ENCODE measurements around the gene CNOT6. TPM values are rescaled to one million over a fixed set of nuclear protein-coding genes. Genes with fewer than 3 reads are reported as not detected.

The CNOT6 gene
- total and polyA plus RNA-seq, 2 donors (not counting 1 experiment from before 2014, with no cell fraction given), result 12.7 to 19.5 TPM

- no peaks in the 10 kb centered on the region for H3K79me2 ChIP-seq (ENCODE audit: control insufficient read depth, insufficient read depth, low read length)
- H3K27me3 ChIP-seq (ENCODE audit: control insufficient read depth, insufficient read depth, low read length), result no peaks in the 10 kb centered on the region
- no peak overlapping the region for H3K9ac ChIP-seq (ENCODE audit: insufficient read depth, low read length)
- no peaks in the 10 kb centered on the region for H4K20me1 ChIP-seq (ENCODE audit: control insufficient read depth, extremely low read depth, insufficient read depth, low read length)
- H3K9me3 ChIP-seq (ENCODE audit: control insufficient read depth, insufficient read depth, low read depth, low read length), result no peaks in the 10 kb centered on the region
- no peaks in the 10 kb centered on the region for H3K36me3 ChIP-seq (ENCODE audit: control insufficient read depth, insufficient read depth, low read length)
- no peak for DNase-seq (ENCODE audit: low read depth in 2 of 2)
- no peak overlapping the region for H2AFZ ChIP-seq (ENCODE audit: low read length)
- TF ChIP-seq EZH2 (IDR thresholded peaks at IDR 0.05; ENCODE audit: low read length, missing control alignments) (no peak), CTCF (conservative IDR thresholded peaks at IDR 0.05 in 1 of 2, IDR thresholded peaks at IDR 0.05 in 1 of 2; ENCODE audit: low read depth in 1 of 2, low read length in 2 of 2) (no peak)
- H3K4me2 ChIP-seq (ENCODE audit: extremely low read depth, insufficient read depth, low read length), result no peak overlapping the region
- no peak overlapping the region for H3K4me3 ChIP-seq (replicated peaks in 1 of 4; ENCODE audit: control extremely low read depth in 1 of 4, insufficient read depth in 1 of 4, low read depth in 3 of 4, low read length in 4 of 4)
- H3K27ac ChIP-seq (ENCODE audit: insufficient read depth, low read length), result no peak overlapping the region
- H3K4me1 ChIP-seq (ENCODE audit: control insufficient read depth, extremely low read depth, insufficient read depth, low read length), result no peaks in the 10 kb centered on the region
These were observed 9.4 kb upstream of the CNOT6 start for GRCh38 chr5:180484813-180485212.

- H3K36me3 ChIP-seq (ENCODE audit: control insufficient read depth, insufficient read depth, low read length), result no peaks in the 10 kb centered on the region
- H2AFZ ChIP-seq (ENCODE audit: low read length), result no peak overlapping the region
- no peak for TF ChIP-seq EZH2 (IDR thresholded peaks at IDR 0.05; ENCODE audit: low read length, missing control alignments)
- no peaks in the 10 kb centered on the region for H4K20me1 ChIP-seq (ENCODE audit: control insufficient read depth, extremely low read depth, insufficient read depth, low read length)
- H3K27ac ChIP-seq (ENCODE audit: insufficient read depth, low read length), result no peak overlapping the region
- no peaks in the 10 kb centered on the region for H3K9me3 ChIP-seq (ENCODE audit: control insufficient read depth, insufficient read depth, low read depth, low read length)
- no peaks in the 10 kb centered on the region for H3K4me1 ChIP-seq (ENCODE audit: control insufficient read depth, extremely low read depth, insufficient read depth, low read length)
- H3K9ac ChIP-seq (ENCODE audit: insufficient read depth, low read length), result no peak overlapping the region
- no peaks in the 10 kb centered on the region for H3K79me2 ChIP-seq (ENCODE audit: control insufficient read depth, insufficient read depth, low read length)
- no peak for DNase-seq (ENCODE audit: low read depth in 2 of 2)
- H3K4me3 ChIP-seq (replicated peaks in 1 of 4; ENCODE audit: control extremely low read depth in 1 of 4, insufficient read depth in 1 of 4, low read depth in 3 of 4, low read length in 4 of 4), result no peak overlapping the region
- no peak overlapping the region for H3K4me2 ChIP-seq (ENCODE audit: extremely low read depth, insufficient read depth, low read length)
- no peaks in the 10 kb centered on the region for H3K27me3 ChIP-seq (ENCODE audit: control insufficient read depth, insufficient read depth, low read length)
These were observed 7.5 kb upstream of the CNOT6 start for GRCh38 chr5:180486636-180487149.

GRCh38 chr5:180487556-180487955 lies 6.6 kb upstream of the CNOT6 start:
- no peak overlapping the region for H3K4me3 ChIP-seq (replicated peaks in 1 of 4; ENCODE audit: control extremely low read depth in 1 of 4, insufficient read depth in 1 of 4, low read depth in 3 of 4, low read length in 4 of 4)
- no peaks in the 10 kb centered on the region for H3K9me3 ChIP-seq (ENCODE audit: control insufficient read depth, insufficient read depth, low read depth, low read length)
- H4K20me1 ChIP-seq (ENCODE audit: control insufficient read depth, extremely low read depth, insufficient read depth, low read length), result no peaks in the 10 kb centered on the region
- H3K4me1 ChIP-seq (ENCODE audit: control insufficient read depth, extremely low read depth, insufficient read depth, low read length), result no peaks in the 10 kb centered on the region
- no peak overlapping the region for H3K27ac ChIP-seq (ENCODE audit: insufficient read depth, low read length)
- DNase-seq (ENCODE audit: low read depth in 2 of 2), result no peak
- no peak overlapping the region for H3K4me2 ChIP-seq (ENCODE audit: extremely low read depth, insufficient read depth, low read length)
- no peak overlapping the region for H2AFZ ChIP-seq (ENCODE audit: low read length)
- no peak for TF ChIP-seq CTCF (conservative IDR thresholded peaks at IDR 0.05 in 1 of 2, IDR thresholded peaks at IDR 0.05 in 1 of 2; ENCODE audit: low read depth in 1 of 2, low read length in 2 of 2)
- no peak for TF ChIP-seq EZH2 (IDR thresholded peaks at IDR 0.05; ENCODE audit: low read length, missing control alignments)
- H3K79me2 ChIP-seq (ENCODE audit: control insufficient read depth, insufficient read depth, low read length), result no peaks in the 10 kb centered on the region
- H3K36me3 ChIP-seq (ENCODE audit: control insufficient read depth, insufficient read depth, low read length), result no peaks in the 10 kb centered on the region
- no peaks in the 10 kb centered on the region for H3K27me3 ChIP-seq (ENCODE audit: control insufficient read depth, insufficient read depth, low read length)
- no peak overlapping the region for H3K9ac ChIP-seq (ENCODE audit: insufficient read depth, low read length)

Measured in fibroblast of lung (primary cell).